Stimulated activated CD4-positive, alpha-beta T cell treated with anti-CD3 and anti-CD28 coated beads, TNF-alpha, amount 100 ng/mL, for 1 hour (primary cell): Measurements from ENCODE around the gene ISY1.
"Not testable (repeated sequence)": the region's sequence is repeated elsewhere in the genome, so short reads cannot be mapped to it uniquely, and the experiment has no call there.

ENCODE experiments used
- DNase-seq, 3 donors: peaks; one replicate each; pipeline ENCODE4 v3.0.0-alpha.2; 2020; ENCODE audit warnings: low read depth in 3 of 3, low spot score in 1 of 3

Gene ISY1

GRCh38 chr3:129121016-129121791, 39.7 kb downstream of the ISY1 start:
- no peak for DNase-seq

DNA sequence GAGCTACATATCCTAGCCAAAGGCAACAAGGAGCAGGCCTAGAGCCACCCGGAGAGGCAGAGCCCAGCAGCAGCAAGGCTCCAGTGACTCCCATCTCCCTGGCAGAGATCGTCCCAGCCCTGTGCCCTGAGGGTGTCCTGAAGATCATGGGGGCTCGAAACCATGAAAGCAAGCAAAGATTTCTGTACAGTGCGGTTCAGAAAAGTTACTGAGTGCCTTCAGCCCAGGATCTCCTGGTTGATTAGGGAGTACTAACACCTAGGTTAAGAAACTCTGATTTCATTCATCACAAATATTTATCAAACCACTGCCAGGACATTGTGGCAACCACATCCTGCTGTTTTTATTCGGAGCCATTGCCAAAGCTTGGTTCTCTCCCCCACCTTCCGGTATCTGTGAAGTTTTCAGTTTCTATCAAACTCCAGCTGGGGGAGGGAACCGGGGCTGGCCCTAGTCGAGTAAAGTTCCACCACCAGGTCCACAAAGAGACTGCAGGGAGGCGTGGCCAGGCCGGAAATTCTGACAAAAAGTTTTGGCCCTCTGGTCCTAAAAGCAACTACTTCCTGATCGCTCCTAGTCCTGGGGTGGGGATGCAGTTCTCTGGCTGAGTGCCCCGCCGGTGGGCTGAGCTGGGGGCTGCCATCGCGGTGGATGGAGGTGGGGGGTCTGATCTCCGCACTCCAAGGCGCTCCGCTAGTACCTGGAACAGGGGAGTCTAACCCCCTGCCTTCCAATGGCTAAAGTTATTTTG, 40.4 kb downstream of the ISY1 start:
- peak; percentile 69 to 79 (median 77) for DNase-seq

- no peak for DNase-seq
Observed at GRCh38 chr3:129119365-129120100, 41.3 kb downstream of the ISY1 start.

DNA sequence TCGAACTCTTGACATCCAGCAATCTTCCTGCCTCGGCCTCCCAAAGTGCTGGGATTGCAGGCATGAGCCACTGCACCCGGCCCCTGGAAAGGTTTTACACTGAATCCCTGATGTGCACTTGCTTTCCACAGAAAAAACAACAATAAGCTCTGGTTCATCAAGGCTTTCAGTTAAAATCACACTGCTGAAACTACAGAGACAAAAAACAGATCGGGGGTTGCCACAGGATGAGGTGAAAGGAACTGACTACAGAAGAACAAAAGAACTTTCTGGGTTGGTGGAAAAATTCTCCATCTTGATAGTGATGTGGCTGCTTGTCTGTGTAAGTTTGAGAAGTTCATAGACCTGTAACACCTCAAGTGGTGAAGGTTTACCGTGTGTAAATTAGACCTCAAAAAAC, 42.1 kb downstream of the ISY1 start:
- DNase-seq = peak in 1 of 3 donors; percentile 39

DNA sequence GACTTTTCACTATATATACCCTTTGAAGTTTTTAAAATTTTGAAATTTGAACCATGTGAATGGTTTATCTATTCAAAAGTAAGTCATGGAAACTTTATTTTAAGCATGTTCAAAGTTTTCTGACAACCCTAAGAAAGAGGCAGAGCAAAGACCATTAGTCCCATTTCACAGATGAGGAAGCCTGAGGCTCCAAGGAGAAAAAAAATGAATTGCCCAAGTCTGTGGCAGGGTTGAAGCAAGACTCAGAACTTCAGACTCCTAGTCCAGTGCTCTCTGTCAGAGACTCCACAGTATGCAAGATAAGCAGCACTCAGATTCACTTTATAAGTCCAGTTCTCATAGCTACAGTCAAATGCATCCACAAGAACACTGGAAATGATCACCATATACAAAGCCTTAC, 43.7 kb downstream of the ISY1 start:
- DNase-seq = no peak

DNA sequence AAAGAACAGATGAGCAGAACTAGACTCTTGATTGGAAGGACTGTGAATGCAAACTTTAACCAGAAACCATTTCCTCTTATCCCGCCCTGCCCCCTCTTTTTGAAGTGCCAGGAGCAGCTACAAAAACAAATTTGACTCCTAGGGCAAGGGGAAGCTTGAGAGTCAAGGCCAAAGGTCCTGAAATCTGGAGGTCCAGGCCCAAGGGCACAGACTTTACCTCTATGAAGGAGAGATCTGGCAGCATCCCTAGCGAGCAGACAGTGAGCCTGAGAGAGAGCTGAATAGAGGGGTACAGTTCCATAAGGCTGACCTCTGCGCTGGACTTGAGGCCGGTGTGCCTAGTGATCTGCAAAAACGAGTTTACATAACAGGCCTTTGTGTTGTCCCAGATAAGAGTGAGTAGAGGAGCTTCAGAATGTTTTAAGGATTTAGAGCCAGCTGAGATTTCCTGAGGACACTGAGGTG, 44.3 kb downstream of the ISY1 start:
- no peak for DNase-seq

DNA sequence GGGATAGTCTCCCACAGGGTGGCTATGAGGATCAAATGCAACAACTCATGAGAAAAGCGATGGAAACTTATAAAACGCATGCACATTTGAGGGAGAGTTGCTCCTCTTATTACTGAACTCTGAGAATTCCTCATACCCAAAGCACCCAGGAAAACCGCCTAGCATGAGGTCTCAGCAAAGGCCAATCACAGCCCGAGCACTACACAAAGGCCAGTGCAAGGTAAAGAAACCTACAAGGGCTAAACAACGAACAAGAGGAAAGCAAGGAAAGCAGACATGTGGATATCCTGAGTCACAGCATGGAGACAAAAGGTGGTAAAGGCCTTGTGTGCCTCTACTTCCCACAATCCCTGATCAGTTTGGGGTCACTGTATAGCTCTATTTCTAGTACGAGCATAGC, 46.4 kb downstream of the ISY1 start:
- no peak for DNase-seq

DNA sequence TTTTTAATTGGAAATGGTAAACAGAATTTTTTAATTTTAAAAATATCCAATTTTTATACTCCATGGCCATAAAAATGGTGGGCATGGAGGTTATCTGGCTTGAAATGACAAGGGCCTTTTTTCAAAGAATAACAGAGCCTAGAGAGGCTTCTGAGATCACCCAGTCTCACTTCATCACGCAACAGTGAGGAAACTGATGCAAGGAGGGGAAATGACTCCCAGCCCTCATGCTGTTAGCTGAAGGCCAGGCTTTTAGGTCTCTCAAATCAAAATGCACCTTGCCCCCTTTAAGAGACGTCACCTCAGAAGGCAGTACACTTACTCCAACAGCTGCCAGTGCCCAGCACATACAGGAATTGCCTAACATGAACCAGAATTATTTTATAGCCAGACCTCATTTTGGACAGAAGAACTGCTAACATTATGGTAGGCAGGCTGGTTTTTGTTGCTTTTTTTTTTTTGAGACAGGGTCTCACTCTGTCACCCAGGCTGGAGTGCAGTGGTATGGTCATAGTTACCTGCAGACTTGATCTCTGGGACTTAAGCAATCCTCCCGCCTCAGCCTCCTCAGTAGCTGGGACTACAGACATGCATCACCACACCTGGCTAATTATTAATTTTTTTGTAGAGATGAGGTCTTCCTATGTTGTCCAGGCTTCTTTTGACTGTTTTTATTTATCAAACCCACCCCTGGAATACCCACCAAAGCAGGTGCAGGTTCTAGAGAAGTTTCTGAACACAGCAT, 48.4 kb downstream of the ISY1 start:
- no peak for DNase-seq

GRCh38 chr3:129111076-129111780, 49.6 kb downstream of the ISY1 start:
- DNase-seq = not testable (repeated sequence)

DNA sequence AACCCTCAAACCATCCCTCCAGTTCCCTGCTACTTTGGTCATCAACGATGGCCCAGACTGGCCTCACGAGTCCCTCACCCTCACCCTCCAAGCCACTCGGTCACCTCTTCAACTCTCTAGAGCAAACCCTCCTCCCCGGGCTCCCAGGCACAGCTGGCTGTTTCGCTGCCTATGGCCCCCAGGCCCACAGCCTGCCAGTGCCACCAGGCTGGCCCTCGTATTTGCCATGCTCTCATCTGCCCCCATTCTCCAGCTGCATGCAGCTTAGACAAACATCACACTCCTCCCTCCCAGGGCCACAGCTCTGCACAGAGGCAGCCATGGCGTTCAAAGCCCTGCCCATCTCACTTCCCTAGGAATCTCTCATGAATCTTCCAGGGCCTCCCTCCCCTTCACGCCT, 53.1 kb downstream of the ISY1 start:
- DNase-seq = no peak

GRCh38 chr3:129106866-129107565, 53.8 kb downstream of the ISY1 start:
- no peak for DNase-seq

GRCh38 chr3:129106320-129106719, 54.5 kb downstream of the ISY1 start:
- DNase-seq = no peak

GRCh38 chr3:129105862-129106261, 55.0 kb downstream of the ISY1 start:
- no peak for DNase-seq

GRCh38 chr3:129104498-129105079, 56.3 kb downstream of the ISY1 start:
- no peak for DNase-seq

DNA sequence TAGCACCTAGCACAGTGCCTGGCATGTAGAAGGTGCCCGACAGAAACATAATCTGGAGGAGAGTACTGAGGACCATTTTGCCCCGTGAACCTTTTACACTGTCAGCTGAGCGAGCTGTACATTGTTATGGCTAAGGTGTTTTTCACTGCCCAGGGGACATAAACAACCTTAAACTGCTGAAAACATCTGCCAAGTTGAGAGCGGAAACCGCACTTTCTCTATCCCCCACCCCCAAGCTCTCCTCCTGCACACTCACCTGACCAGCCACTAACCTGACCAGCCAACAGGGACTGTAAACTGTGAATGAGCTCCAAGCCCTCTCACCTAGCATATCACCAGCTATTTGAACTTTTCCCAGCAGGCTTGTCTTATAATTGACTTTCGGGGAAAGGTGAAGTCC, 56.8 kb downstream of the ISY1 start:
- no peak for DNase-seq

DNA sequence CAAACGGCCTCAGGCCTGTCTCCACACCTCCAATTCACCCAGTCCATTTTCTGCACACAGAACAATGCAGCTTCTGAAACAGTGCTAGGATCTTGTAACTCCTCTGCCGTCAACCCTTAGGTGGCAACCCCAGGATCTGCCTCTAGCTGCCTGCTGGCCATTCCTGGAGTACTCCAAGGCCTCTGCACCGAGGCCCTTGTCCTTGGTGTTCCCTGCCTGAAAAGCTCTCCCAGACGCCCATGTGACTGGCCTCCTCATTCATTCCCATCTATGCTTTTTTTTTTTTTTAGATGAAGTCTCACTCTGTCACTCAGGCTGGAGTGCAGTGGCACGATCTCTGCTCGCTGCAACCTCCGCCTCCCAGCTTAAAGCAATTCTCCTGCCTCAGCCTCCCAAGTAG, 57.6 kb downstream of the ISY1 start:
- no peak for DNase-seq

- no peak for DNase-seq
Observed at GRCh38 chr3:129101370-129102138, 59.3 kb downstream of the ISY1 start.

DNA sequence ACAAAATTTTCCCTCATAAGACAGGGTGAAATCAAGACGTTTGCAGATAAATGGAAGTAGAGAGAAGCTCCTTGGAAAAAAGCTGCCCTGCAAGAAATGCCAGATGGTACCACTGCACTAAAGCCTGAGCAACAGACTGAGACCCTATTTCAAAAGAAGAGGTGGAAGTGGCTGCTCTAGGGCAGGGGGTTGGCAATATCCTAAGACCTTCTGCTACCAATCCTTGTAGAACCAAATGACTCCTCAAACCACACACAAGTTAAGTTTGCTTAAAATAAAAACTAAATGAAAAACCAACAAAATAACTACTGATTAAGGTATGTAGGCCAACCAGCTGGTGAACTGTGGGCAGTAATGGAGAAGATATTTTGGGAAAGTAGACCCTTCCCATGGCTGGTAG, 60.6 kb downstream of the ISY1 start:
- DNase-seq = no peak

DNA sequence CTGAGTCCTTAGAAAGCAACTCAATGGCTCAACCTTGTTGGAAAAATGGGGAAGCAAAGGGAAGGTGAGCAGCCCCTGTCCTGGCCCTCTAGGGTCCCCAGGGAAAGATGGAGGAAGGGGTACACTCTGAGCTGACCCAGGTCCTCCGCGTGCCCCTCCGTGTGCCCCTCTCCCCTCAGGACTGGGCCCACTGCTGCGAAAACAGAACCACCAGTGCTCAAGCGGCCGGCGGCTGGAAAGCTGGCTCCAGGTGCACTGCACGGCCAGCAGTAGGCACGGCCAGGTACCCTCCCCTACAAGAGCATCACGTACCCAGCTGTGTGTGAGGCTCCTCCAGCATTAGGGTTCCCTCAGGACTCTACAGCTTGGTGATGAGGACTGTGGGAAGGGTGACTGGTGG, 65.6 kb downstream of the ISY1 start:
- DNase-seq = no peak
